GM12878 (cell line): ENCODE measurements around the gene TMC2. TPM values are rescaled to one million over a fixed set of nuclear protein-coding genes. Genes with fewer than 3 reads are reported as not detected.

ENCODE experiments used
- BACH1 ChIP-seq: fragments of 450-650 bp; IDR thresholded peaks from 2 replicates; pipeline ENCODE4 v1.6.1; 2017; ENCODE audit warnings: mild to moderate bottlenecking, borderline replicate concordance
- BCL3 ChIP-seq: IDR thresholded peaks from 2 replicates; pipeline ENCODE4 v1.6.1; 2011; ENCODE audit warnings: borderline replicate concordance, low read depth, mild to moderate bottlenecking, moderate library complexity, low read length; ENCODE audit not compliant: insufficient read depth, poor library complexity, severe bottlenecking
- CBFB ChIP-seq: IDR thresholded peaks from 2 replicates; pipeline ENCODE4 v1.6.1; 2016; ENCODE audit warnings: antibody characterized with exemption, low read depth
- CHD2 ChIP-seq: IDR thresholded peaks from 2 replicates; pipeline ENCODE4 v1.6.1; 2011; ENCODE audit warnings: low read depth, low read length, improper control_type of control experiment, borderline replicate concordance
- CREM ChIP-seq: IDR thresholded peaks from 2 replicates; pipeline ENCODE4 v1.6.1; 2014; ENCODE audit warnings: antibody characterized with exemption, low read depth
- EED ChIP-seq: sonication (generic); IDR thresholded peaks from 2 replicates; pipeline ENCODE4 v1.6.1; 2016; ENCODE audit warnings: antibody characterized with exemption, low read depth
- GABPA ChIP-seq: IDR thresholded peaks from 2 replicates; pipeline ENCODE4 v1.6.1; 2014; ENCODE audit warnings: antibody characterized with exemption, low read depth, mild to moderate bottlenecking, inconsistent platforms
- HDAC2 ChIP-seq: fragments of 200-600 bp; sonication (generic); IDR thresholded peaks from 2 replicates; pipeline ENCODE4 v1.6.1; 2017
- HDGF ChIP-seq: fragments of 450-650 bp; IDR thresholded peaks from 2 replicates; pipeline ENCODE4 v1.6.1; 2016; ENCODE audit warnings: antibody characterized with exemption
- HSF1 ChIP-seq: fragments of 150-350 bp; IDR thresholded peaks from 2 replicates; pipeline ENCODE4 v1.6.1; 2014; ENCODE audit warnings: mild to moderate bottlenecking, low read depth, low read length
- IKZF2 ChIP-seq, 2 experiments: fragments of 450-650 bp; IDR thresholded peaks; 2 replicates each; pipeline ENCODE4 v1.6.1; 2017; ENCODE audit warnings: mild to moderate bottlenecking in 2 of 2, moderate library complexity in 2 of 2
- LARP7 ChIP-seq: fragments of 450-650 bp; IDR thresholded peaks from 2 replicates; pipeline ENCODE4 v1.6.1; 2017; ENCODE audit warnings: mild to moderate bottlenecking
- MLLT1 ChIP-seq: fragments of 450-650 bp; IDR thresholded peaks from 2 replicates; pipeline ENCODE4 v1.6.1; 2016; ENCODE audit warnings: mild to moderate bottlenecking
- MTA2 ChIP-seq: fragments of 450-650 bp; IDR thresholded peaks from 2 replicates; pipeline ENCODE4 v1.6.1; 2016; ENCODE audit warnings: low read depth, mild to moderate bottlenecking, moderate library complexity
- NR2F1 ChIP-seq: fragments of 450-650 bp; conservative IDR thresholded peaks from 2 replicates; pipeline ENCODE4 v1.6.1; 2017; ENCODE audit warnings: mild to moderate bottlenecking
- PAX8 ChIP-seq: fragments of 450-650 bp; IDR thresholded peaks from 2 replicates; pipeline ENCODE4 v1.6.1; 2017; ENCODE audit warnings: mild to moderate bottlenecking, moderate library complexity
- POLR2AphosphoS5 ChIP-seq: IDR thresholded peaks from 2 replicates; pipeline ENCODE4 v1.6.1; 2011; ENCODE audit warnings: mild to moderate bottlenecking, low read length, inconsistent platforms
- SUZ12 ChIP-seq: fragments of 200-600 bp; sonication (generic); IDR thresholded peaks from one replicate; pipeline ENCODE4 v1.6.1; 2018; ENCODE audit warnings: antibody characterized with exemption, mild to moderate bottlenecking; ENCODE audit not compliant: unreplicated experiment
- WRNIP1 ChIP-seq: IDR thresholded peaks from 2 replicates; pipeline ENCODE4 v1.6.1; 2011; ENCODE audit warnings: low read depth, low read length, improper control_type of control experiment, borderline replicate concordance
- ZNF207 ChIP-seq: fragments of 450-650 bp; IDR thresholded peaks from 2 replicates; pipeline ENCODE4 v1.6.1; 2014; ENCODE audit warnings: antibody characterized with exemption, mild to moderate bottlenecking, borderline replicate concordance
- ZZZ3 ChIP-seq: IDR thresholded peaks from 2 replicates; pipeline ENCODE4 v1.6.1; 2011; ENCODE audit warnings: low read depth; ENCODE audit not compliant: control insufficient read depth, insufficient read length
- polyA plus RNA-seq, 11 experiments: library from polyadenylated mRNA; depleted of rRNA in 4 of 11; unstranded in 6 of 11; stranded (reverse) in 5 of 11; fragments of >200 nt; fragmentation: Nextera tagmentation in 4 of 11; fragmentation: Illumina TruSeq in 1 of 11; extraction: Ambion mirVana in 4 of 11; extraction: Trizol in 1 of 11; gene quantifications; 1 replicate in 1 of 11; 2 replicates in 10 of 11; pipeline versions ENCODE4 v1.2.1 to v1.2.3, GENCODE V29; 2011 to 2016; ENCODE audit warnings: inconsistent platforms in 2 of 11, missing spikeins in 2 of 11, low read depth in 1 of 11
- total RNA-seq, 4 experiments: library from RNA; depleted of rRNA in 3 of 4; stranded (reverse); fragments of >200 nt in 3 of 4; fragmentation: Illumina TruSeq in 1 of 4; extraction: Trizol in 1 of 4; gene quantifications; 2 replicates each; pipeline versions ENCODE4 v1.2.1 to v1.2.3, GENCODE V29; 2013 to 2021
- TF ChIP-seq, protein P1 (sequence below): fragments of 450-650 bp; IDR thresholded peaks from 2 replicates; pipeline ENCODE4 v1.6.1; 2017; ENCODE audit warnings: borderline replicate concordance
- TF ChIP-seq, protein P2 (sequence below): IDR thresholded peaks from 2 replicates; pipeline ENCODE4 v1.6.1; 2011; ENCODE audit warnings: mild to moderate bottlenecking, low read depth, low read length, moderate library complexity; ENCODE audit not compliant: insufficient replicate concordance

TMC2 gene
- total and polyA plus RNA-seq, 10 of the 15 experiments (the other 5 are each of a cell fraction or from before 2014, with no cell fraction given), result 0.08 TPM; not detected in 9

DNA sequence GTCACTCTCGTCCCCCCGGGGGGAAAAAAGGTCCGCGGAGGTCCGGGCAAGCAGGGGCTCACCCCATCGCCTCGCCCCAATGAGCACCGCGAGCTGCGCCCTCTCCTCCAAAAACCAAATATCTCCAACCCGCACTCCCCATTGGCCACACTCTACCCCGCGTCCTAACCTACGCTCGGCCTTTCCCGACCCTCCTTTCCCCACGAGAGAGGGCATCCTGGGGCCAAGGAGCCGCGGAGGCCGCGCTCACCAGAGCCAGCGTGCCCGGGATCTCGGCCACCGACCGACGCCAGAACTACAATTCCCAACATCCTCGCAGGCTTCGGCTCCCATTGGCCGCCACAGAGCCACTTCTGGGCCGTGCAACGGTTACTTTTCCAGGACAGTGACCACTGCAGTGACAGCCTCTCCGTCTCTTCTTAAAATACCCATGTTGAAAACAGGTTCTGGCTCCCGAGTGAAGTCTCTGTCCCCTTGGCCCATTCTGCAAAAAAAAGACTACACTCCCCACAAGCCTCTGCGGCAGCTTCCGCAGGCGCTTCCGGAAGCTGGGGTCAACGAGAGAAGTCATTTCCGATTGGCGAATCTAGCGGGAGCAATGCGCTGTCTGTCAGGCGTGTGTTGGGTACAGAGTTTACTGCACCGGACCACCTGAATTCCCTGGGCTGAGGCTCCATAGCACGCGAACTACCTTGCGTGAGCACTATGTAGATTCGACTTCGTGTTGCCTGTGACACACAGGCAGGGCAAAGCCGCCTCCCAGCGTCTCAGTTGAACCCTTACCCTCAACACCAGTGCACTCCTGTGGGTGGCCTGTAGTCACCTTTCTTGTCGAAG lies 27.5 kb upstream of the TMC2 start, which contains the start of gene ZNF343 (continued):
- TF ChIP-seq HSF1 (0 out of 2 replicates have a peak, but pooled peaks have one; percentile 44), LARP7 (no peak), BACH1 (no peak), HDGF (no peak), BCL3 (no peak), PAX8 (no peak), ZNF207 (peak; percentile 79; the same call in 1 of the 2 replicates), MTA2 (peak; percentile 71; the same call in 1 of the 2 replicates), EED (no peak), CHD2 (peak; percentile 76; the same call in 1 of the 2 replicates), POLR2AphosphoS5 (peak; percentile 78; the same call in 1 of the 2 replicates), CBFB (no peak), SUZ12 (no peak), ZZZ3 (no peak), MLLT1 (no peak), NR2F1 (peak; percentile 57), WRNIP1 (no peak; the same call in 1 of the 2 replicates), CREM (peak; percentile 83; the same call in 1 of the 2 replicates), GABPA (peak; percentile 100), IKZF2 (IDR thresholded peaks at IDR 0.05) (no peak), HDAC2 (no peak)
- TF ChIP-seq, protein P1, sequence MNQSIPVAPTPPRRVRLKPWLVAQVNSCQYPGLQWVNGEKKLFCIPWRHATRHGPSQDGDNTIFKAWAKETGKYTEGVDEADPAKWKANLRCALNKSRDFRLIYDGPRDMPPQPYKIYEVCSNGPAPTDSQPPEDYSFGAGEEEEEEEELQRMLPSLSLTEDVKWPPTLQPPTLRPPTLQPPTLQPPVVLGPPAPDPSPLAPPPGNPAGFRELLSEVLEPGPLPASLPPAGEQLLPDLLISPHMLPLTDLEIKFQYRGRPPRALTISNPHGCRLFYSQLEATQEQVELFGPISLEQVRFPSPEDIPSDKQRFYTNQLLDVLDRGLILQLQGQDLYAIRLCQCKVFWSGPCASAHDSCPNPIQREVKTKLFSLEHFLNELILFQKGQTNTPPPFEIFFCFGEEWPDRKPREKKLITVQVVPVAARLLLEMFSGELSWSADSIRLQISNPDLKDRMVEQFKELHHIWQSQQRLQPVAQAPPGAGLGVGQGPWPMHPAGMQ, result no peak
- TF ChIP-seq, protein P2, sequence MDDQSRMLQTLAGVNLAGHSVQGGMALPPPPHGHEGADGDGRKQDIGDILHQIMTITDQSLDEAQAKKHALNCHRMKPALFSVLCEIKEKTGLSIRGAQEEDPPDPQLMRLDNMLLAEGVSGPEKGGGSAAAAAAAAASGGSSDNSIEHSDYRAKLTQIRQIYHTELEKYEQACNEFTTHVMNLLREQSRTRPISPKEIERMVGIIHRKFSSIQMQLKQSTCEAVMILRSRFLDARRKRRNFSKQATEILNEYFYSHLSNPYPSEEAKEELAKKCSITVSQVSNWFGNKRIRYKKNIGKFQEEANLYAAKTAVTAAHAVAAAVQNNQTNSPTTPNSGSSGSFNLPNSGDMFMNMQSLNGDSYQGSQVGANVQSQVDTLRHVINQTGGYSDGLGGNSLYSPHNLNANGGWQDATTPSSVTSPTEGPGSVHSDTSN, result peak; percentile 89
